ENCODE results near the gene AIF1L.

AIF1L gene

GRCh38 chr9:131078427-131079366 lies 17.6 kb upstream of the AIF1L start:
- no peak for DNase-seq (ENCODE audit: low spot score)

- DNase-seq (ENCODE audit: low spot score) = no peak
Measured at GRCh38 chr9:131080589-131080988, 15.7 kb upstream of the AIF1L start.

GRCh38 chr9:131081868-131082267 lies 14.5 kb upstream of the AIF1L start:
- no peak for DNase-seq (ENCODE audit: low spot score)

- DNase-seq (ENCODE audit: low spot score) = no peak
Measured at GRCh38 chr9:131082774-131083512, 13.4 kb upstream of the AIF1L start.

GRCh38 chr9:131084661-131085369 lies 11.5 kb upstream of the AIF1L start:
- DNase-seq (ENCODE audit: low spot score) = no peak

- no peak for DNase-seq (ENCODE audit: low spot score)
Measured at GRCh38 chr9:131085370-131086122, 10.8 kb upstream of the AIF1L start.

GRCh38 chr9:131087354-131087893 lies 8.9 kb upstream of the AIF1L start:
- DNase-seq (ENCODE audit: low spot score) = no peak

GRCh38 chr9:131090025-131090787 lies 6.1 kb upstream of the AIF1L start:
- no peak for DNase-seq (ENCODE audit: low spot score)

- DNase-seq (ENCODE audit: low spot score) = no peak
Measured at GRCh38 chr9:131091352-131091992, 4.9 kb upstream of the AIF1L start.

GRCh38 chr9:131092030-131092429 lies 4.3 kb upstream of the AIF1L start:
- DNase-seq (ENCODE audit: low spot score) = no peak

GRCh38 chr9:131092548-131093440 lies 3.5 kb upstream of the AIF1L start:
- no peak for DNase-seq (ENCODE audit: low spot score)

- no peak for DNase-seq (ENCODE audit: low spot score)
Measured at GRCh38 chr9:131094015-131094414, 2.3 kb upstream of the AIF1L start.

GRCh38 chr9:131094622-131095021 lies 1.7 kb upstream of the AIF1L start:
- no peak for DNase-seq (ENCODE audit: low spot score)

GRCh38 chr9:131095666-131096268 lies 564 bp upstream of the AIF1L start:
- no peak for DNase-seq (ENCODE audit: low spot score)

GRCh38 chr9:131097126-131097947 lies 1.0 kb downstream of the AIF1L start:
- DNase-seq (ENCODE audit: low spot score) = no peak

GRCh38 chr9:131097948-131098278 lies 1.6 kb downstream of the AIF1L start:
- DNase-seq (ENCODE audit: low spot score) = no peak

GRCh38 chr9:131098391-131099101 lies 2.2 kb downstream of the AIF1L start:
- DNase-seq (ENCODE audit: low spot score) = no peak

All from left forelimb (tissue), 1 donor.